Fibroblast of lung (primary cell): Measurements from ENCODE around the gene STIMATE.

Source experiments
- CTCF ChIP-seq, 2 donors: IDR thresholded peaks in 1 of 2; conservative IDR thresholded peaks in 1 of 2; 1 replicate in 1 of 2; 2 replicates in 1 of 2; pipeline ENCODE4 v1.5.1; 2011 to 2012; ENCODE audit warnings: low read length in 2 of 2, control low read depth in 1 of 2, inconsistent platforms in 1 of 2, low read depth in 1 of 2, mild to moderate bottlenecking in 1 of 2
- EZH2 ChIP-seq: IDR thresholded peaks from 2 replicates; pipeline ENCODE4 v1.5.1; 2012; ENCODE audit warnings: low read length, control low read depth, mild to moderate bottlenecking; ENCODE audit errors: missing control alignments

- TF ChIP-seq CTCF (conservative IDR thresholded peaks at IDR 0.05 in 1 of 2, IDR thresholded peaks at IDR 0.05 in 1 of 2; ENCODE audit: low read depth in 1 of 2, low read length in 2 of 2) (no peak), EZH2 (no peak)
These were observed 108.2 kb downstream of the STIMATE start for GRCh38 chr3:52788890-52789745.
